H1 (cell line): Measurements from ENCODE around the gene NOM1. TPM values are rescaled to one million over a fixed set of nuclear protein-coding genes. Genes with fewer than 3 reads are reported as not detected.

Experiments
- CTCF ChIA-PET: fragments of 300-600 bp; sonication (Branson Sonifier 250); formaldehyde crosslinking; loops from one replicate; lab custom pipeline; 2021; ENCODE audit not compliant: partially characterized antibody; lab: Charles Lee
- POLR2A ChIA-PET: fragments of 300-600 bp; sonication (Branson Sonifier 250); formaldehyde crosslinking; loops from one replicate; lab custom pipeline; 2021; ENCODE audit warnings: inconsistent platforms; ENCODE audit not compliant: partially characterized antibody; lab: Charles Lee
- DNase-seq, 2 experiments: peaks; one replicate each; pipeline versions ENCODE4 v3.0.0 to v3.0.0-alpha.2; 2010 to 2022; ENCODE audit warnings: low spot score in 2 of 2, low read depth in 1 of 2, mixed read lengths in 1 of 2
- FAIRE-seq: peaks from 2 replicates; lab custom pipeline; 2011; peaks lifted over from hg19 to GRCh38; lab: Jason Lieb, UNC
- H2AFZ ChIP-seq: 2 replicates; pipeline ENCODE4 v1.8.1; 2012; ENCODE audit warnings: low read length, inconsistent platforms
- H2AK5ac ChIP-seq: 2 replicates; pipeline ENCODE4 v1.6.1; 2013; ENCODE audit warnings: low read depth, low read length
- H2BK120ac ChIP-seq: replicated peaks from 2 replicates; pipeline ENCODE3; 2013; ENCODE audit warnings: low read depth, low read length, inconsistent platforms
- H2BK12ac ChIP-seq: 2 replicates; pipeline ENCODE4 v1.6.1; 2013; ENCODE audit warnings: low read depth, low read length
- H2BK15ac ChIP-seq: 2 replicates; pipeline ENCODE4 v1.6.1; 2013; ENCODE audit warnings: low read length
- H2BK20ac ChIP-seq: 2 replicates; pipeline ENCODE4 v1.6.1; 2013; ENCODE audit warnings: low read length
- H2BK5ac ChIP-seq: 2 replicates; pipeline ENCODE4 v1.6.1; 2013; ENCODE audit warnings: low read depth, low read length
- H3K14ac ChIP-seq: 2 replicates; pipeline ENCODE4 v1.6.1; 2013; ENCODE audit warnings: inconsistent platforms; ENCODE audit not compliant: insufficient read length
- H3K18ac ChIP-seq: 2 replicates; pipeline ENCODE4 v1.6.1; 2013; ENCODE audit warnings: low read length; ENCODE audit errors: extremely low read depth
- H3K23ac ChIP-seq: 2 replicates; pipeline ENCODE4 v1.6.1; 2013; ENCODE audit warnings: inconsistent platforms; ENCODE audit not compliant: insufficient read length
- H3K23me2 ChIP-seq: 2 replicates; pipeline ENCODE4 v1.6.1; 2013; ENCODE audit warnings: low read depth, low read length
- H3K27ac ChIP-seq: 2 replicates; pipeline ENCODE4 v1.6.1; 2011; ENCODE audit warnings: low read depth, low read length, inconsistent platforms
- H3K27me3 ChIP-seq, 4 experiments: replicated peaks in 1 of 4; 1 replicate in 1 of 4; 2 replicates in 3 of 4; pipeline versions ENCODE4 v1.6.1 to v1.8.1; 2011 to 2013; ENCODE audit warnings: low read length in 3 of 4, mild to moderate bottlenecking in 3 of 4, inconsistent platforms in 2 of 4, mixed read lengths in 2 of 4, moderate library complexity in 1 of 4; ENCODE audit not compliant: control insufficient read depth in 3 of 4, insufficient read depth in 3 of 4; ENCODE audit errors: extremely low read depth in 1 of 4
- H3K36me3 ChIP-seq, 4 experiments: 2 replicates each; pipeline versions ENCODE4 v1.6.1 to v1.8.1; 2011 to 2013; ENCODE audit warnings: mild to moderate bottlenecking in 4 of 4, low read length in 3 of 4, moderate library complexity in 2 of 4, control low read depth in 1 of 4, inconsistent platforms in 1 of 4; ENCODE audit not compliant: insufficient read depth in 4 of 4, control insufficient read depth in 2 of 4
- H3K4ac ChIP-seq: replicated peaks from 2 replicates; pipeline ENCODE3; 2013; ENCODE audit warnings: low read length, low read depth, mixed read lengths, inconsistent platforms; ENCODE audit not compliant: insufficient read length
- H3K4me1 ChIP-seq, 4 experiments: replicated peaks in 1 of 4; 1 replicate in 1 of 4; 2 replicates in 3 of 4; pipeline versions ENCODE4 v1.6.1 to v1.8.1; 2011 to 2013; ENCODE audit warnings: low read length in 3 of 4, inconsistent platforms in 2 of 4, mixed read lengths in 1 of 4; ENCODE audit not compliant: insufficient read depth in 4 of 4, control insufficient read depth in 3 of 4
- H3K4me2 ChIP-seq, 2 experiments: 2 replicates each; pipeline versions ENCODE4 v1.6.1 to v1.8.1; 2011 to 2013; ENCODE audit warnings: low read depth in 2 of 2, low read length in 2 of 2, control low read depth in 1 of 2, inconsistent platforms in 1 of 2, mild to moderate bottlenecking in 1 of 2; ENCODE audit not compliant: insufficient read depth in 1 of 2
- H3K4me3 ChIP-seq, 4 experiments: fragments of 200-600, 300-600 bp in 1 of 4; sonication (generic), shearing (Covaris generic), sonication (Bioruptor Twin) in 1 of 4; 2 replicates each; pipeline versions ENCODE4 v1.5.1 to v1.8.1; 2011 to 2016; ENCODE audit warnings: low read length in 4 of 4, low read depth in 3 of 4, control low read depth in 2 of 4, inconsistent platforms in 2 of 4, mild to moderate bottlenecking in 2 of 4, mixed read lengths in 1 of 4, moderate library complexity in 1 of 4; ENCODE audit not compliant: insufficient read depth in 2 of 4; ENCODE audit errors: extremely low read depth in 1 of 4
- H3K56ac ChIP-seq: replicated peaks from 2 replicates; pipeline ENCODE3; 2013; ENCODE audit warnings: low read depth, mild to moderate bottlenecking, mixed read lengths, low read length, inconsistent platforms; ENCODE audit not compliant: insufficient read length
- H3K79me1 ChIP-seq: 2 replicates; pipeline ENCODE4 v1.6.1; 2013; ENCODE audit warnings: low read depth, low read length, control low read depth
- H3K79me2 ChIP-seq, 2 experiments: 2 replicates each; pipeline versions ENCODE4 v1.6.1 to v1.8.1; 2012 to 2013; ENCODE audit warnings: low read length in 2 of 2, mild to moderate bottlenecking in 2 of 2, inconsistent platforms in 1 of 2; ENCODE audit not compliant: insufficient read depth in 2 of 2, control insufficient read depth in 1 of 2
- H3K9ac ChIP-seq, 4 experiments: replicated peaks in 1 of 4; 1 replicate in 1 of 4; 2 replicates in 3 of 4; pipeline versions ENCODE4 v1.6.1 to v1.8.1; 2011 to 2013; ENCODE audit warnings: low read depth in 3 of 4, low read length in 3 of 4, control low read depth in 2 of 4, mild to moderate bottlenecking in 2 of 4, moderate library complexity in 2 of 4, inconsistent platforms in 1 of 4; ENCODE audit errors: extremely low read depth in 1 of 4
- H3K9me3 ChIP-seq, 2 experiments: 2 replicates each; pipeline versions ENCODE4 v1.6.1 to v1.8.1; 2012 to 2013; ENCODE audit warnings: mild to moderate bottlenecking in 2 of 2, moderate library complexity in 2 of 2, control low read depth in 1 of 2, inconsistent platforms in 1 of 2, low read depth in 1 of 2, low read length in 1 of 2, mixed read lengths in 1 of 2; ENCODE audit not compliant: insufficient read depth in 2 of 2
- H4K20me1 ChIP-seq, 2 experiments: replicated peaks in 1 of 2; 2 replicates each; pipeline versions ENCODE3 to v1.8.1; 2011 to 2013; ENCODE audit warnings: inconsistent platforms in 2 of 2, low read length in 2 of 2, mild to moderate bottlenecking in 1 of 2; ENCODE audit not compliant: insufficient read depth in 2 of 2, control insufficient read depth in 1 of 2
- H4K5ac ChIP-seq: 2 replicates; pipeline ENCODE4 v1.6.1; 2013; ENCODE audit warnings: low read length, low read depth, mixed read lengths, inconsistent platforms; ENCODE audit not compliant: insufficient read length
- H4K8ac ChIP-seq: 2 replicates; pipeline ENCODE4 v1.8.0; 2013; ENCODE audit warnings: mild to moderate bottlenecking, moderate library complexity, low read length, inconsistent platforms; ENCODE audit not compliant: insufficient read depth; ENCODE audit errors: extremely low read depth
- H4K91ac ChIP-seq: replicated peaks from 2 replicates; pipeline ENCODE3; 2013; ENCODE audit warnings: low read length, mixed read lengths, inconsistent platforms; ENCODE audit not compliant: insufficient read length
- CTCF ChIP-seq, 3 experiments: IDR thresholded peaks; 1 replicate in 2 of 3; 2 replicates in 1 of 3; pipeline versions ENCODE4 v1.5.1 to v1.6.1; 2011; ENCODE audit warnings: low read length in 3 of 3, mild to moderate bottlenecking in 3 of 3, inconsistent platforms in 2 of 3, low read depth in 1 of 3, moderate library complexity in 1 of 3; ENCODE audit not compliant: insufficient read depth in 1 of 3; ENCODE audit errors: control extremely low read depth in 1 of 3
- KDM1A ChIP-seq: fragments of 200-600, 300-600 bp; sonication (generic); IDR thresholded peaks from 2 replicates; pipeline ENCODE4 v1.7.1; 2016; ENCODE audit warnings: mild to moderate bottlenecking, low read length, borderline replicate concordance
- RNF2 ChIP-seq: fragments of 200-900, 300-1000 bp; sonication (generic); IDR thresholded peaks from 2 replicates; pipeline ENCODE4 v1.7.1; 2016; ENCODE audit warnings: borderline replicate concordance, low read depth, mild to moderate bottlenecking, antibody characterized with exemption, low read length; ENCODE audit not compliant: poor library complexity, severe bottlenecking; ENCODE audit errors: missing control alignments
- WGBS, 2 experiments: shearing (Covaris generic) in 1 of 2; methylation state at CpG; one replicate each; pipeline versions ENCODE4 v1.1.6 to v1.1.7; 2013 to 2015; ENCODE audit warnings: low lambda C conversion rate in 2 of 2, mixed read lengths in 2 of 2, inconsistent platforms in 1 of 2, low coverage in 1 of 2, missing lambda C conversion rate in 1 of 2; ENCODE audit not compliant: insufficient replicate concordance in 2 of 2, insufficient coverage in 1 of 2, insufficient read length in 1 of 2; ENCODE audit errors: extremely low coverage in 1 of 2, missing lambda C conversion rate in 1 of 2; 5-methylcytosine and 5-hydroxymethylcytosine counted together
- polyA plus RNA-seq, 7 experiments: library from polyadenylated mRNA; depleted of rRNA in 3 of 7; stranded (reverse) in 5 of 7; unstranded in 2 of 7; fragments of >200 nt in 5 of 7; fragments of 200-250 nt in 2 of 7; gene quantifications; 1 replicate in 5 of 7; 2 replicates in 1 of 7; 4 replicates in 1 of 7; pipeline versions ENCODE4 v1.2.1 to v1.2.3, GENCODE V29; 2011 to 2013; ENCODE audit warnings: missing spikeins in 2 of 7, mixed read lengths in 2 of 7
- total RNA-seq: library from RNA; stranded (reverse); fragmentation: NEBNext Ultra II Directional; extraction: Animal tissue kit (Norgen Biotek cat#: 25700); gene quantifications from 2 replicates; pipeline ENCODE4 v1.2.1, GENCODE V29; 2021

NOM1 gene
- total and polyA plus RNA-seq, 2 of the 8 experiments (the other 6 are each of a cell fraction or from before 2014, with no cell fraction given) = 10.6 to 29.1 TPM

GRCh38 chr7:156985101-156985992 is 35.8 kb downstream of the NOM1 start:
- H2BK5ac ChIP-seq = no peak overlapping the region
- H2AFZ ChIP-seq = no peak overlapping the region
- DNase-seq = peak in 1 of 2 experiments; percentile 48
- no peaks in the 10 kb centered on the region for H3K23me2 ChIP-seq
- H4K91ac ChIP-seq = no peak overlapping the region
- H2BK120ac ChIP-seq = no peak overlapping the region
- H2BK20ac ChIP-seq = no peak overlapping the region
- FAIRE-seq = no peak
- H4K20me1 ChIP-seq = no peaks in the 10 kb centered on the region
- no peaks in the 10 kb centered on the region; a peak in 3 of 8 replicates for H3K36me3 ChIP-seq
- H4K5ac ChIP-seq = no peak overlapping the region
- no peak overlapping the region for H3K4ac ChIP-seq
- H3K4me1 ChIP-seq = no peaks in the 10 kb centered on the region; a peak in 1 of 7 replicates
- no peak overlapping the region for H2AK5ac ChIP-seq
- H3K79me2 ChIP-seq = no peaks in the 10 kb centered on the region
- no peaks in the 10 kb centered on the region for H3K79me1 ChIP-seq
- no peak overlapping the region for H2BK12ac ChIP-seq
- H3K4me2 ChIP-seq = no peak overlapping the region
- WGBS, 2 experiments = 87% methylated on average over 27 of the region's 29 CpGs; no CpG with 5 or more reads in 1 of the 2 experiments
- no peaks in the 10 kb centered on the region for H3K9me3 ChIP-seq
- no peak overlapping the region for H3K18ac ChIP-seq
- no peak overlapping the region for H3K4me3 ChIP-seq
- H3K23ac ChIP-seq = no peak overlapping the region
- H3K27ac ChIP-seq = no peak overlapping the region
- H2BK15ac ChIP-seq = no peak overlapping the region
- POLR2A ChIA-PET = interaction anchor here (0.6 to 2.3 kb wide), 2 partner anchors 36 to 124 kb away, joined by 3 to 7 read pairs; partner anchors contain the start of gene NOM1
- CTCF ChIA-PET = interaction anchor here (1.0 to 5.2 kb wide), 8 partner anchors 8 to 289 kb away, joined by 3 to 40 read pairs (median 4); no protein-coding TSS in a partner anchor
- no peak overlapping the region for H3K56ac ChIP-seq
- TF ChIP-seq KDM1A (no peak), CTCF (IDR thresholded peaks at IDR 0.05; ENCODE audit: control extremely low read depth in 1 of 3, insufficient read depth in 1 of 3, low read depth in 1 of 3, low read length in 3 of 3) (peak in 1 of 3 experiments; percentile 16; a peak in 1 of 4 replicates), RNF2 (no peak)
- H3K9ac ChIP-seq = no peak overlapping the region
- H4K8ac ChIP-seq = no peak overlapping the region
- H3K27me3 ChIP-seq = no peaks in the 10 kb centered on the region
- no peak overlapping the region for H3K14ac ChIP-seq
